Testis (tissue), 2 donors: ENCODE results near the gene CARD18.

Experiments used
- POLR2A ChIP-seq: fragments of 450-650 bp; IDR thresholded peaks from one replicate; pipeline ENCODE4 v1.6.1; 2017; ENCODE audit warnings: antibody characterized with exemption, mild to moderate bottlenecking, moderate library complexity
- TF ChIP-seq, protein P1 (sequence below), 3 experiments: fragments of 450-650 bp in 2 of 3; fragments of 200-600 bp in 1 of 3; sonication (generic) in 1 of 3; IDR thresholded peaks; one replicate each; pipeline ENCODE4 v1.5.1; 2016 to 2019; ENCODE audit warnings: antibody characterized with exemption in 3 of 3, mild to moderate bottlenecking in 2 of 3, moderate library complexity in 1 of 3

DNA sequence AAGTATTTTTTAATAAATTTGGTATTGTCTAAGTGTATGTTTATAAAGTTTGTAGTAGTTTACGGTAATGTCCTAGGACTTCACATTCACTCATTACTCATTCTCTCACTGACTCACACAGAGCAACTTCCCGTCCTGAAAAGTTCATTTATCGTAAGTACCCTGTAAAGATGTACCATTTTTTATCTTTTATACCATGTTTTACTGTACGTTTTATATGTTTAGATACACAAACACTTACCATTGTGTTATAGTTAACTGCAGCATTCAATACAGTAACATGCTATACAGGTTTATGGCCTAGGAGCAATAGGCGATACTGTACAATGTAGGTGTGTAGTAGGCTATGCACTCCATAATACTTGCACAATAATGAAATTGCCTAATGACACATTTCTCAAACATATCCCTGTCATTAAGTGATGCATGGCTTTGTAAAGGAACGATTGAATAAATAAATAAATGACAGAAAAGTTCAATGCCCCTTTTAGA lies 12.5 kb upstream of the CARD18 start:
- TF ChIP-seq, protein P1, sequence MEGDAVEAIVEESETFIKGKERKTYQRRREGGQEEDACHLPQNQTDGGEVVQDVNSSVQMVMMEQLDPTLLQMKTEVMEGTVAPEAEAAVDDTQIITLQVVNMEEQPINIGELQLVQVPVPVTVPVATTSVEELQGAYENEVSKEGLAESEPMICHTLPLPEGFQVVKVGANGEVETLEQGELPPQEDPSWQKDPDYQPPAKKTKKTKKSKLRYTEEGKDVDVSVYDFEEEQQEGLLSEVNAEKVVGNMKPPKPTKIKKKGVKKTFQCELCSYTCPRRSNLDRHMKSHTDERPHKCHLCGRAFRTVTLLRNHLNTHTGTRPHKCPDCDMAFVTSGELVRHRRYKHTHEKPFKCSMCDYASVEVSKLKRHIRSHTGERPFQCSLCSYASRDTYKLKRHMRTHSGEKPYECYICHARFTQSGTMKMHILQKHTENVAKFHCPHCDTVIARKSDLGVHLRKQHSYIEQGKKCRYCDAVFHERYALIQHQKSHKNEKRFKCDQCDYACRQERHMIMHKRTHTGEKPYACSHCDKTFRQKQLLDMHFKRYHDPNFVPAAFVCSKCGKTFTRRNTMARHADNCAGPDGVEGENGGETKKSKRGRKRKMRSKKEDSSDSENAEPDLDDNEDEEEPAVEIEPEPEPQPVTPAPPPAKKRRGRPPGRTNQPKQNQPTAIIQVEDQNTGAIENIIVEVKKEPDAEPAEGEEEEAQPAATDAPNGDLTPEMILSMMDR (IDR thresholded peaks at IDR 0.05): no peak
- no peak for TF ChIP-seq POLR2A
